Measurements from ENCODE around the gene UBAP2L. TPM values are rescaled to one million over a fixed set of nuclear protein-coding genes. Genes with fewer than 3 reads are reported as not detected.
A peak's percentile ranks its signal among the peaks of the same experiment; 100 is the strongest.

The UBAP2L gene
- total and polyA plus RNA-seq, 9 of the 15 experiments (the other 6 are each of a cell fraction or from before 2014, with no cell fraction given): 75.0 to 245 (median 119) TPM

DNA sequence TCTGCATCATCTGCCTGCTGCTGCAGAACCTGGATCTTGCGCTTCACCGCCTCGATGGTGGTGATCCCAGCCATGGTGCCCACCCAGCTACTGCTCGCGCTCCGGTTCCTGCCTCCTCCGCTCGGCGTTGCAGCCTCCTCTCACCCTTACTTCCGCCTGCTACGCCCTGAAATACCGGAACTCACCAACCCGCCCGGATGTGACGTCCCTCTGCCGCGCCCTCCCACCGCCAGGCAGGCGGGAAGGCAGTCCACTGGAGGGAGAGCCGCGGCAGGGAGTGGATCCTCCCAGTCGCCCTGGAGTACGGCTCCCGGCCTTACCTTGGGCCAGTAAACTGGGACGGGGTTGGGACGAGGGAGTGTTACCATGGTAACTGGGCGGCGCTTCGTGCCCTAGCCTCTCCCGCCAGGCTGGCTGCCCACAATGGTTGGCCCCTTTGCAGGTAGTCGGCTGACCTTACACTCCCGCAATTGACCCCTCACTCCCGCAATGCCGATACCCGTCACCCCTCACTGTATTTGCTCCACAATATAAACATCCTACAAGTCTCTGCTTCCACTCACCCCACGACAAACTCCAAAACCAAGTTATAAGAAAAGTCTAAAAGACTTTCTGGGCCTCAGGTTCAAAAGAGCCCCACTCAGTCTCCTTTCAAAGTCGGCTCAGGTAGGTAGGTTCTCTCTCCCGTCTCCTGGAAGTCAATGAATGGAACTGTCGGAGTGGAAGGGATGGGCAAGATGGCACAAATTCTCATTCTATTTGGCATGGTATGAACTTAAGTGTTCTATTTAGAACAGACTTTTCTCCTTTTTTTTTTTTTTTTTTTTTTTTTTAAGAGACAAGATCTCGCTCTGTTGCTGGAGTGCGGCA is 37.5 kb upstream of the UBAP2L start (continued):
- TF ChIP-seq, protein P1, sequence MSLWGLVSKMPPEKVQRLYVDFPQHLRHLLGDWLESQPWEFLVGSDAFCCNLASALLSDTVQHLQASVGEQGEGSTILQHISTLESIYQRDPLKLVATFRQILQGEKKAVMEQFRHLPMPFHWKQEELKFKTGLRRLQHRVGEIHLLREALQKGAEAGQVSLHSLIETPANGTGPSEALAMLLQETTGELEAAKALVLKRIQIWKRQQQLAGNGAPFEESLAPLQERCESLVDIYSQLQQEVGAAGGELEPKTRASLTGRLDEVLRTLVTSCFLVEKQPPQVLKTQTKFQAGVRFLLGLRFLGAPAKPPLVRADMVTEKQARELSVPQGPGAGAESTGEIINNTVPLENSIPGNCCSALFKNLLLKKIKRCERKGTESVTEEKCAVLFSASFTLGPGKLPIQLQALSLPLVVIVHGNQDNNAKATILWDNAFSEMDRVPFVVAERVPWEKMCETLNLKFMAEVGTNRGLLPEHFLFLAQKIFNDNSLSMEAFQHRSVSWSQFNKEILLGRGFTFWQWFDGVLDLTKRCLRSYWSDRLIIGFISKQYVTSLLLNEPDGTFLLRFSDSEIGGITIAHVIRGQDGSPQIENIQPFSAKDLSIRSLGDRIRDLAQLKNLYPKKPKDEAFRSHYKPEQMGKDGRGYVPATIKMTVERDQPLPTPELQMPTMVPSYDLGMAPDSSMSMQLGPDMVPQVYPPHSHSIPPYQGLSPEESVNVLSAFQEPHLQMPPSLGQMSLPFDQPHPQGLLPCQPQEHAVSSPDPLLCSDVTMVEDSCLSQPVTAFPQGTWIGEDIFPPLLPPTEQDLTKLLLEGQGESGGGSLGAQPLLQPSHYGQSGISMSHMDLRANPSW (CRISPR knock-in tag; IDR thresholded peaks at IDR 0.05): 0 out of 2 replicates have a peak, but pooled peaks have one; percentile 40
- TF ChIP-seq ESRRA (IDR thresholded peaks at IDR 0.05; ENCODE audit: borderline replicate concordance, low read depth) (peak; percentile 75), HNRNPL (IDR thresholded peaks at IDR 0.05; ENCODE audit: low read depth, low read length) (no peak), ZNF133 (CRISPR knock-in tag; IDR thresholded peaks at IDR 0.05) (no peak), NCOR1 (IDR thresholded peaks at IDR 0.05) (peak; percentile 9; the same call in 1 of the 2 replicates), MTA1 (IDR thresholded peaks at IDR 0.05; ENCODE audit: borderline replicate concordance) (peak; percentile 95), ZNF644 (tag; IDR thresholded peaks at IDR 0.05; ENCODE audit: low read depth) (peak; percentile 34; the same call in 1 of the 2 replicates), C11orf30 (IDR thresholded peaks at IDR 0.05; ENCODE audit: low read depth) (peak; percentile 90), XRCC5 (IDR thresholded peaks at IDR 0.05; ENCODE audit: low read depth, low read length) (0 out of 2 replicates have a peak, but pooled peaks have one; percentile 75), ZBTB11 (CRISPR knock-in tag; IDR thresholded peaks at IDR 0.05) (peak in 2 of 3 experiments; percentile 79 to 92; a peak in 5 of 6 replicates), SRF (CRISPR knock-in tag; IDR thresholded peaks at IDR 0.05) (no peak), E2F8 (IDR thresholded peaks at IDR 0.05; ENCODE audit: low read depth, partially characterized antibody) (peak; percentile 97), E2F1 (CRISPR knock-in tag; IDR thresholded peaks at IDR 0.05) (peak; percentile 96), NFRKB (IDR thresholded peaks at IDR 0.05; ENCODE audit: low read depth) (peak; percentile 51), SOX6 (IDR thresholded peaks at IDR 0.05) (peak; percentile 51)
